Adrenal gland (tissue), 5 donors: ENCODE results near the gene IGF2BP2.

Experiments
- CTCF ChIP-seq, 6 experiments: fragments of 450-650 bp in 4 of 6; fragments of 200-600 bp in 2 of 6; sonication (generic) in 1 of 6; IDR thresholded peaks; 1 replicate in 5 of 6; 2 replicates in 1 of 6; pipeline versions ENCODE4 v1.5.1 to v1.8.0; 2016 to 2021; ENCODE audit warnings: antibody characterized with exemption in 6 of 6, mild to moderate bottlenecking in 2 of 6, moderate library complexity in 1 of 6
- POLR2A ChIP-seq, 2 donors: fragments of 450-650 bp; IDR thresholded peaks; one replicate each; pipeline ENCODE4 v1.6.1; 2017; ENCODE audit warnings: antibody characterized with exemption in 2 of 2, mild to moderate bottlenecking in 2 of 2, moderate library complexity in 1 of 2
- donor health status: DM: no; HTN: no; CAD: no.

- TF ChIP-seq POLR2A (IDR thresholded peaks at IDR 0.05) (no peak), CTCF (IDR thresholded peaks at IDR 0.05) (no peak)
Observed at GRCh38 chr3:185842241-185842640, 17.4 kb upstream of the IGF2BP2 start.
